Suprapubic skin (tissue), 3 donors: ENCODE results near the gene FAM227A.

Experiments
- CTCF ChIP-seq, 2 donors: fragments of 200-600 bp in 1 of 2; fragments of 450-650 bp in 1 of 2; sonication (generic) in 1 of 2; IDR thresholded peaks; one replicate each; pipeline ENCODE4 v1.5.1; 2016 to 2019; ENCODE audit warnings: antibody characterized with exemption in 2 of 2, mild to moderate bottlenecking in 1 of 2, moderate library complexity in 1 of 2
- POLR2AphosphoS5 ChIP-seq, 3 donors: sonication (generic); formaldehyde crosslinking; IDR thresholded peaks; one replicate each; pipeline ENCODE4 v1.6.1; 2017; ENCODE audit warnings: antibody characterized with exemption in 3 of 3

- no peak for TF ChIP-seq CTCF (IDR thresholded peaks at IDR 0.05)
- TF ChIP-seq POLR2AphosphoS5 (IDR thresholded peaks at IDR 0.05), result no peak
These were observed 56.7 kb downstream of the FAM227A start for GRCh38 chr22:38599466-38599865.
